ENCODE results near the gene PIP.

DNA sequence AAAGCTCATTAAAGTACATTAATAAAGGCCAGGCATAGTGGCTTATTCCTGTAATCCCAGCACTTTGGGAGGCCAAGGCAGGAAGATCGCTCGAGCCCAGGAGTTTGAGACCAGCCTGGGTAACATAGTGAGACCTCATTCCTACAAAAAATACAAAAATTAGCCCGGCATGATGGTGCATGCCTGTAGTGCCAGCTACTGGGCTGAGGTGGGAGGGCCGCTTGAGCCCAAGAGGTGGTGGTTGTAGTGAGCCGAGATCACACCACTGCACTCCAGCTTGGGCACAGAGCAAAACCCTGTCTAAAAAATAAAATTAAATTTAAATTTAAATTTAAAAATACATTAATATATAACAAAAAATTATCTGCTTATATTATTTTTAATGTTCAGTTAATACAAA is 44.3 kb downstream of the PIP start:
- TF ChIP-seq POLR2AphosphoS5 (IDR thresholded peaks at IDR 0.05) (no peak), POLR2A (IDR thresholded peaks at IDR 0.05) (no peak)
- TF ChIP-seq, protein P1, sequence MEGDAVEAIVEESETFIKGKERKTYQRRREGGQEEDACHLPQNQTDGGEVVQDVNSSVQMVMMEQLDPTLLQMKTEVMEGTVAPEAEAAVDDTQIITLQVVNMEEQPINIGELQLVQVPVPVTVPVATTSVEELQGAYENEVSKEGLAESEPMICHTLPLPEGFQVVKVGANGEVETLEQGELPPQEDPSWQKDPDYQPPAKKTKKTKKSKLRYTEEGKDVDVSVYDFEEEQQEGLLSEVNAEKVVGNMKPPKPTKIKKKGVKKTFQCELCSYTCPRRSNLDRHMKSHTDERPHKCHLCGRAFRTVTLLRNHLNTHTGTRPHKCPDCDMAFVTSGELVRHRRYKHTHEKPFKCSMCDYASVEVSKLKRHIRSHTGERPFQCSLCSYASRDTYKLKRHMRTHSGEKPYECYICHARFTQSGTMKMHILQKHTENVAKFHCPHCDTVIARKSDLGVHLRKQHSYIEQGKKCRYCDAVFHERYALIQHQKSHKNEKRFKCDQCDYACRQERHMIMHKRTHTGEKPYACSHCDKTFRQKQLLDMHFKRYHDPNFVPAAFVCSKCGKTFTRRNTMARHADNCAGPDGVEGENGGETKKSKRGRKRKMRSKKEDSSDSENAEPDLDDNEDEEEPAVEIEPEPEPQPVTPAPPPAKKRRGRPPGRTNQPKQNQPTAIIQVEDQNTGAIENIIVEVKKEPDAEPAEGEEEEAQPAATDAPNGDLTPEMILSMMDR (IDR thresholded peaks at IDR 0.05) = no peak

Measured in breast epithelium (tissue), 3 donors.